ENCODE data around the gene PLA2G2E.
A peak's percentile ranks its signal among the peaks of the same experiment; 100 is the strongest.
"Not testable (repeated sequence)": the region's sequence is repeated elsewhere in the genome, so short reads cannot be mapped to it uniquely, and the experiment has no call there.

The PLA2G2E gene

GRCh38 chr1:19885821-19886220 is 37.6 kb downstream of the PLA2G2E start:
- WGBS, 2 experiments (ENCODE audit: insufficient coverage in 2 of 2): 100% methylated on average over 1 of the region's 2 CpGs; no CpG with 5 or more reads in 1 of the 2 experiments

GRCh38 chr1:19884312-19884711 is 39.1 kb downstream of the PLA2G2E start:
- WGBS, 2 experiments (ENCODE audit: insufficient coverage in 2 of 2): no CpG with 5 or more reads among the region's 2 CpGs
- Histone ChIP-seq H3K36me3 (ENCODE audit: control insufficient read depth, insufficient read depth, low read length) (peaks cover 45% of the 10 kb centered on the region), H3K9me3 (ENCODE audit: control insufficient read depth, low read length) (no peaks in the 10 kb centered on the region), H3K27ac (ENCODE audit: low read depth, low read length, severe bottlenecking) (no peak overlapping the region), H3K4me3 (ENCODE audit: extremely low read depth, insufficient read depth, low read length, poor library complexity, severe bottlenecking) (peak overlapping the region; percentile 85), H3K4me1 (ENCODE audit: control insufficient read depth, insufficient read depth, low read length, poor library complexity, severe bottlenecking) (peaks cover 18% of the 10 kb centered on the region)

More at GRCh38 chr1:19885821-19886220, 37.6 kb downstream of the PLA2G2E start:
- peak overlapping the region; percentile 85 for H3K4me3 ChIP-seq (ENCODE audit: extremely low read depth, insufficient read depth, low read length, poor library complexity, severe bottlenecking)
- no peak overlapping the region for H3K27ac ChIP-seq (ENCODE audit: low read depth, low read length, severe bottlenecking)
- peaks cover 25% of the 10 kb centered on the region for H3K4me1 ChIP-seq (ENCODE audit: control insufficient read depth, insufficient read depth, low read length, poor library complexity, severe bottlenecking)
- H3K36me3 ChIP-seq (ENCODE audit: control insufficient read depth, insufficient read depth, low read length): peaks cover 59% of the 10 kb centered on the region
- H3K9me3 ChIP-seq (ENCODE audit: control insufficient read depth, low read length): no peaks in the 10 kb centered on the region

GRCh38 chr1:19882111-19883071 is 41.0 kb downstream of the PLA2G2E start, which contains the start of gene OTUD3:
Gene OTUD3, plus strand, starts transcription at chr1:19882395. Its CDS starts 119 bp downstream, at chr1:19882514.
- H3K27ac ChIP-seq (ENCODE audit: low read depth, low read length, severe bottlenecking): peak within 1 kb of the TSS; percentile 84
- no peaks in the 10 kb centered on the region for H3K9me3 ChIP-seq (ENCODE audit: control insufficient read depth, low read length)
- H3K36me3 ChIP-seq (ENCODE audit: control insufficient read depth, insufficient read depth, low read length): peaks cover 35% of the 10 kb centered on the region
- peaks cover 14% of the 10 kb centered on the region for H3K4me1 ChIP-seq (ENCODE audit: control insufficient read depth, insufficient read depth, low read length, poor library complexity, severe bottlenecking)
- H3K4me3 ChIP-seq (ENCODE audit: extremely low read depth, insufficient read depth, low read length, poor library complexity, severe bottlenecking): peak within 1 kb of the TSS; percentile 85
- 1% methylated on average over 53 to 79 of the region's 97 CpGs for WGBS, 2 experiments (ENCODE audit: insufficient coverage in 2 of 2)

GRCh38 chr1:19880841-19881240 is 42.6 kb downstream of the PLA2G2E start:
- H3K9me3 ChIP-seq (ENCODE audit: control insufficient read depth, low read length); H3K27ac ChIP-seq (ENCODE audit: low read depth, low read length, severe bottlenecking); H3K4me3 ChIP-seq (ENCODE audit: extremely low read depth, insufficient read depth, low read length, poor library complexity, severe bottlenecking): not testable (repeated sequence)
- Histone ChIP-seq H3K36me3 (ENCODE audit: control insufficient read depth, insufficient read depth, low read length) (peaks cover 23% of the 10 kb centered on the region), H3K4me1 (ENCODE audit: control insufficient read depth, insufficient read depth, low read length, poor library complexity, severe bottlenecking) (peaks cover 14% of the 10 kb centered on the region)
- WGBS, 2 experiments (ENCODE audit: insufficient coverage in 2 of 2): 80% methylated on average over 2 of the region's 5 CpGs; no CpG with 5 or more reads in 1 of the 2 experiments

GRCh38 chr1:19879661-19880060 is 43.8 kb downstream of the PLA2G2E start:
- Histone ChIP-seq H3K4me3 (ENCODE audit: extremely low read depth, insufficient read depth, low read length, poor library complexity, severe bottlenecking) (no peak overlapping the region), H3K9me3 (ENCODE audit: control insufficient read depth, low read length) (peaks cover 2% of the 10 kb centered on the region), H3K4me1 (ENCODE audit: control insufficient read depth, insufficient read depth, low read length, poor library complexity, severe bottlenecking) (peaks cover 18% of the 10 kb centered on the region), H3K36me3 (ENCODE audit: control insufficient read depth, insufficient read depth, low read length) (peaks cover 11% of the 10 kb centered on the region), H3K27ac (ENCODE audit: low read depth, low read length, severe bottlenecking) (no peak overlapping the region)
- 78 to 100% methylated on average over 1 to 2 of the region's 4 CpGs for WGBS, 2 experiments (ENCODE audit: insufficient coverage in 2 of 2)

GRCh38 chr1:19879227-19879626 is 44.2 kb downstream of the PLA2G2E start:
- Histone ChIP-seq H3K4me3 (ENCODE audit: extremely low read depth, insufficient read depth, low read length, poor library complexity, severe bottlenecking) (no peak overlapping the region), H3K9me3 (ENCODE audit: control insufficient read depth, low read length) (peaks cover 6% of the 10 kb centered on the region), H3K36me3 (ENCODE audit: control insufficient read depth, insufficient read depth, low read length) (peaks cover 7% of the 10 kb centered on the region), H3K4me1 (ENCODE audit: control insufficient read depth, insufficient read depth, low read length, poor library complexity, severe bottlenecking) (peaks cover 14% of the 10 kb centered on the region), H3K27ac (ENCODE audit: low read depth, low read length, severe bottlenecking) (no peak overlapping the region)
- WGBS, 2 experiments (ENCODE audit: insufficient coverage in 2 of 2): 100% methylated on average over 1 of the region's 4 CpGs; no CpG with 5 or more reads in 1 of the 2 experiments

- Histone ChIP-seq H3K4me1 (ENCODE audit: control insufficient read depth, insufficient read depth, low read length, poor library complexity, severe bottlenecking) (peaks cover 8% of the 10 kb centered on the region), H3K27ac (ENCODE audit: low read depth, low read length, severe bottlenecking) (no peak overlapping the region), H3K4me3 (ENCODE audit: extremely low read depth, insufficient read depth, low read length, poor library complexity, severe bottlenecking) (no peak overlapping the region), H3K36me3 (ENCODE audit: control insufficient read depth, insufficient read depth, low read length) (peaks cover under 1% of the 10 kb centered on the region), H3K9me3 (ENCODE audit: control insufficient read depth, low read length) (peaks cover 7% of the 10 kb centered on the region)
- WGBS, 2 experiments (ENCODE audit: insufficient coverage in 2 of 2): 94 to 97% methylated on average over 11 to 12 of the region's 12 CpGs
Measured at GRCh38 chr1:19878637-19878985, 44.8 kb downstream of the PLA2G2E start.

- H3K4me3 ChIP-seq (ENCODE audit: extremely low read depth, insufficient read depth, low read length, poor library complexity, severe bottlenecking): no peak overlapping the region
- H3K27ac ChIP-seq (ENCODE audit: low read depth, low read length, severe bottlenecking): no peak overlapping the region
- peaks cover 8% of the 10 kb centered on the region for H3K4me1 ChIP-seq (ENCODE audit: control insufficient read depth, insufficient read depth, low read length, poor library complexity, severe bottlenecking)
- no peaks in the 10 kb centered on the region for H3K36me3 ChIP-seq (ENCODE audit: control insufficient read depth, insufficient read depth, low read length)
- 92 to 94% methylated on average over 15 to 16 of the region's 19 CpGs for WGBS, 2 experiments (ENCODE audit: insufficient coverage in 2 of 2)
- H3K9me3 ChIP-seq (ENCODE audit: control insufficient read depth, low read length): peaks cover 7% of the 10 kb centered on the region
Measured at GRCh38 chr1:19877821-19878636, 45.4 kb downstream of the PLA2G2E start.

GRCh38 chr1:19877181-19877750 is 46.2 kb downstream of the PLA2G2E start:
- 89 to 94% methylated on average over 15 to 16 of the region's 16 CpGs for WGBS, 2 experiments (ENCODE audit: insufficient coverage in 2 of 2)
- H3K36me3 ChIP-seq (ENCODE audit: control insufficient read depth, insufficient read depth, low read length): no peaks in the 10 kb centered on the region
- H3K4me3 ChIP-seq (ENCODE audit: extremely low read depth, insufficient read depth, low read length, poor library complexity, severe bottlenecking): no peak overlapping the region

GRCh38 chr1:19872190-19872589 is 51.2 kb downstream of the PLA2G2E start:
- Histone ChIP-seq H3K4me1 (ENCODE audit: control insufficient read depth, insufficient read depth, low read length, poor library complexity, severe bottlenecking) (peaks cover 17% of the 10 kb centered on the region), H3K27ac (ENCODE audit: low read depth, low read length, severe bottlenecking) (no peak overlapping the region), H3K36me3 (ENCODE audit: control insufficient read depth, insufficient read depth, low read length) (no peaks in the 10 kb centered on the region), H3K4me3 (ENCODE audit: extremely low read depth, insufficient read depth, low read length, poor library complexity, severe bottlenecking) (no peak overlapping the region), H3K9me3 (ENCODE audit: control insufficient read depth, low read length) (peaks cover 7% of the 10 kb centered on the region)
- 94 to 96% methylated on average over 3 to 4 of the region's 7 CpGs for WGBS, 2 experiments (ENCODE audit: insufficient coverage in 2 of 2)

More at GRCh38 chr1:19877181-19877750, 46.2 kb downstream of the PLA2G2E start:
- H3K4me1 ChIP-seq (ENCODE audit: control insufficient read depth, insufficient read depth, low read length, poor library complexity, severe bottlenecking): peaks cover 8% of the 10 kb centered on the region
- no peak overlapping the region for H3K27ac ChIP-seq (ENCODE audit: low read depth, low read length, severe bottlenecking)
- peaks cover 7% of the 10 kb centered on the region for H3K9me3 ChIP-seq (ENCODE audit: control insufficient read depth, low read length)

Data from mesodermal cell (in vitro differentiated cells).